SK-N-SH treated with all-trans-retinoic acid at 6 μM for 48 hours (cell line): ENCODE measurements around the gene MOXD1.
A peak's percentile ranks its signal among the peaks of the same experiment; 100 is the strongest.

Experiments
- ATAC-seq: fragments of 200-7000 bp; cut with Tn5 transposase; 3 replicates; pipeline ENCODE4 v1.9.1; 2020; ENCODE audit warnings: mild to moderate bottlenecking, moderate library complexity
- ARNTL ChIP-seq: fragments of 450-650 bp; formaldehyde crosslinking; IDR thresholded peaks from 2 replicates; pipeline ENCODE4 v1.5.0; 2020; ENCODE audit warnings: low read depth, mild to moderate bottlenecking, moderate library complexity, borderline replicate concordance
- CSDC2 ChIP-seq: fragments of 250-450 bp; sonication (Bioruptor Pico); IDR thresholded peaks from 2 replicates; pipeline ENCODE4 v1.5.0; 2020; ENCODE audit warnings: mild to moderate bottlenecking, moderate library complexity
- ESRRG ChIP-seq: fragments of 250-450 bp; sonication (Bioruptor Pico); IDR thresholded peaks from 2 replicates; pipeline ENCODE4 v1.6.1; 2021; ENCODE audit warnings: mild to moderate bottlenecking
- GLIS3 ChIP-seq: fragments of 250-450 bp; sonication (Bioruptor Pico); IDR thresholded peaks from 2 replicates; pipeline ENCODE4 v1.5.0; 2020; ENCODE audit warnings: mild to moderate bottlenecking, moderate library complexity
- ISL1 ChIP-seq: fragments of 250-450 bp; sonication (Bioruptor Pico); IDR thresholded peaks from 2 replicates; pipeline ENCODE4 v2.1.2; 2022; ENCODE audit warnings: mild to moderate bottlenecking, moderate library complexity
- OSR1 ChIP-seq: fragments of 250-450 bp; sonication (Bioruptor Pico); IDR thresholded peaks from 2 replicates; pipeline ENCODE4 v1.8.0; 2022; ENCODE audit warnings: moderate library complexity, mild to moderate bottlenecking, inconsistent platforms
- PPARA ChIP-seq: fragments of 250-450 bp; sonication (Bioruptor Pico); IDR thresholded peaks from 2 replicates; pipeline ENCODE4 v1.5.0; 2020; ENCODE audit warnings: mild to moderate bottlenecking, borderline replicate concordance
- RARB ChIP-seq: fragments of 250-450 bp; sonication (Bioruptor Pico); IDR thresholded peaks from 2 replicates; pipeline ENCODE4 v1.8.0; 2021; ENCODE audit warnings: mild to moderate bottlenecking, moderate library complexity
- SNAI2 ChIP-seq: fragments of 250-450 bp; sonication (Bioruptor Pico); IDR thresholded peaks from 2 replicates; pipeline ENCODE4 v1.5.0; 2020; ENCODE audit warnings: mild to moderate bottlenecking, moderate library complexity
- TOX ChIP-seq: fragments of 250-450 bp; sonication (Bioruptor Pico); IDR thresholded peaks from 2 replicates; pipeline ENCODE4 v1.8.0; 2021; ENCODE audit warnings: mild to moderate bottlenecking, moderate library complexity, borderline replicate concordance
- ZC3H10 ChIP-seq: fragments of 250-450 bp; sonication (Bioruptor Pico); IDR thresholded peaks from 2 replicates; pipeline ENCODE4 v1.5.1; 2021; ENCODE audit warnings: mild to moderate bottlenecking, moderate library complexity
- ZFP3 ChIP-seq: fragments of 250-450 bp; sonication (Bioruptor Pico); IDR thresholded peaks from 2 replicates; pipeline ENCODE4 v1.5.0; 2020; ENCODE audit warnings: mild to moderate bottlenecking, moderate library complexity
- ZFP30 ChIP-seq: fragments of 450-650 bp; formaldehyde crosslinking; IDR thresholded peaks from 2 replicates; pipeline ENCODE4 v1.5.0; 2022; ENCODE audit warnings: mild to moderate bottlenecking, moderate library complexity
- ZNF70 ChIP-seq: fragments of 450-650 bp; formaldehyde crosslinking; IDR thresholded peaks from 2 replicates; pipeline ENCODE4 v1.5.0; 2020; ENCODE audit warnings: mild to moderate bottlenecking, moderate library complexity
- ZNF8 ChIP-seq: fragments of 450-650 bp; formaldehyde crosslinking; IDR thresholded peaks from 2 replicates; pipeline ENCODE4 v1.5.0; 2020; ENCODE audit warnings: mild to moderate bottlenecking, moderate library complexity
- TF ChIP-seq, protein P1 (sequence below): fragments of 250-450 bp; sonication (Bioruptor Pico); IDR thresholded peaks from 2 replicates; pipeline ENCODE4 v1.5.1; 2021; ENCODE audit warnings: mild to moderate bottlenecking, moderate library complexity
- TF ChIP-seq, protein P2 (sequence below): fragments of 250-450 bp; sonication (Bioruptor Pico); IDR thresholded peaks from 2 replicates; pipeline ENCODE4 v1.8.0; 2020; ENCODE audit warnings: mild to moderate bottlenecking, moderate library complexity, borderline replicate concordance
- TF ChIP-seq, protein P3 (sequence below): fragments of 250-450 bp; sonication (Bioruptor Pico); IDR thresholded peaks from 2 replicates; pipeline ENCODE4 v1.5.0; 2020; ENCODE audit warnings: mild to moderate bottlenecking, moderate library complexity

Gene MOXD1

DNA sequence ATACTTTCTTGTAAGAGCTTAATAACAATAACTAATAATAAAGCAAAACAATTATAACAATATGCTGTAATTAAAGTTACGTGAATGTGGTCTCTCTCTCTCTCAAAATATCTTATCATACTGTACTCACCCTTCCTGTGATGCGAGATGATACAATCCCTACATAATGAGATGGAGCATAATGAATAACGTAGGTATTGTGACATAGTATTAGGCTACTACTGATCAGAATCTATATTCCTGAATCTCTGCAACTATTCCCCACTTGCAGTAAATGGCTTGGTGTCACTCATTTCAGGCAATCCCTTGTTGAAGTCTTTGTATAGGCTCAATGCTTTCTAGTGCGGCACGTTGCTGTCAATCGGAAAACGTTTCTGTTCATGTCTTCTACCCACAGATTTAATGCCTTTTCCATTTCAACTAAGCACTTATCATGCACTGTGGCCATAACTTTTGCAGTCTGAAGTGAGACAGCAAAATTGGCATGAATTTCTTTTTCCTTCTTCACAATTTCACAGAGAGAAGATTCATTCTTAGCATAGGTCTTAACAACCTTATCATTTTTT is 32.3 kb downstream of the MOXD1 start:
- ATAC-seq: peak; percentile 6; the same call in 1 of the 3 replicates
- TF ChIP-seq, protein P1, sequence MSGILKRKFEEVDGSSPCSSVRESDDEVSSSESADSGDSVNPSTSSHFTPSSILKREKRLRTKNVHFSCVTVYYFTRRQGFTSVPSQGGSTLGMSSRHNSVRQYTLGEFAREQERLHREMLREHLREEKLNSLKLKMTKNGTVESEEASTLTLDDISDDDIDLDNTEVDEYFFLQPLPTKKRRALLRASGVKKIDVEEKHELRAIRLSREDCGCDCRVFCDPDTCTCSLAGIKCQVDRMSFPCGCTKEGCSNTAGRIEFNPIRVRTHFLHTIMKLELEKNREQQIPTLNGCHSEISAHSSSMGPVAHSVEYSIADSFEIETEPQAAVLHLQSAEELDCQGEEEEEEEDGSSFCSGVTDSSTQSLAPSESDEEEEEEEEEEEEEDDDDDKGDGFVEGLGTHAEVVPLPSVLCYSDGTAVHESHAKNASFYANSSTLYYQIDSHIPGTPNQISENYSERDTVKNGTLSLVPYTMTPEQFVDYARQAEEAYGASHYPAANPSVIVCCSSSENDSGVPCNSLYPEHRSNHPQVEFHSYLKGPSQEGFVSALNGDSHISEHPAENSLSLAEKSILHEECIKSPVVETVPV: no peak
- TF ChIP-seq ZNF70 (CRISPR knock-in tag): no peak
- TF ChIP-seq, protein P2, sequence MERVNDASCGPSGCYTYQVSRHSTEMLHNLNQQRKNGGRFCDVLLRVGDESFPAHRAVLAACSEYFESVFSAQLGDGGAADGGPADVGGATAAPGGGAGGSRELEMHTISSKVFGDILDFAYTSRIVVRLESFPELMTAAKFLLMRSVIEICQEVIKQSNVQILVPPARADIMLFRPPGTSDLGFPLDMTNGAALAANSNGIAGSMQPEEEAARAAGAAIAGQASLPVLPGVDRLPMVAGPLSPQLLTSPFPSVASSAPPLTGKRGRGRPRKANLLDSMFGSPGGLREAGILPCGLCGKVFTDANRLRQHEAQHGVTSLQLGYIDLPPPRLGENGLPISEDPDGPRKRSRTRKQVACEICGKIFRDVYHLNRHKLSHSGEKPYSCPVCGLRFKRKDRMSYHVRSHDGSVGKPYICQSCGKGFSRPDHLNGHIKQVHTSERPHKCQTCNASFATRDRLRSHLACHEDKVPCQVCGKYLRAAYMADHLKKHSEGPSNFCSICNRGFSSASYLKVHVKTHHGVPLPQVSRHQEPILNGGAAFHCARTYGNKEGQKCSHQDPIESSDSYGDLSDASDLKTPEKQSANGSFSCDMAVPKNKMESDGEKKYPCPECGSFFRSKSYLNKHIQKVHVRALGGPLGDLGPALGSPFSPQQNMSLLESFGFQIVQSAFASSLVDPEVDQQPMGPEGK (CRISPR knock-in tag): no peak
- no peak for TF ChIP-seq OSR1
- TF ChIP-seq ZC3H10 (CRISPR knock-in tag): no peak
- TF ChIP-seq, all 23 proteins: peak for 0

DNA sequence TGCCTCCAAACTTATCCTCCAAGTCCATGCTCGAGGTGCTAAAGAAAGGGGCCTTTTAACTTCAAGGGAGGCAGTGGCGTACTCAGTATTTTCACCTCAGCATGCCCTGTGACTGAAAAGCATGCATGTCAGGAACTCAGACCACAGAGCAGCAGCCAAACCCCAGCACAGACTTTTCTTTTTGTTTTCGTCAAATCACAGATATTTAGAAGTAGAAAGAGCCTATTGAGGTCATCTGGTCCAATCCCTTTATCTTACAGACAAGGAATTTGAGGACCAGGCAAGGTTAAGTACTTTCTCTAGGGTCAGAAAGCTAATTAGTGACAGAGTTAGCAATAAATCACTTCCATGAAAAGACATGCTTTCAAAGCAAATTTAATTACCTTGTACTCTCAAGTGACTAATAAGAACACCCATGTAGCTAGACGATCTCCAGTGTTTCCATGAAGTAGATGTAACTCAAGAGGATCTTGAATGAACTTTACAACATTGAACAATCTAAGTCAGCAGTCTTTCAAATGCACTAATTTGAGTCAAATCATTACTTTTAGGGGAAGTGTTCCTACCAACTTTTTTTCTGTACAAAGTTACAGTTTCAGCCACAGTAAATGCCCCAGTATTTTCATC is 35.9 kb downstream of the MOXD1 start:
- peak; percentile 67 for ATAC-seq
- TF ChIP-seq ZFP30 (CRISPR knock-in tag) (no peak), ZC3H10 (CRISPR knock-in tag) (peak; percentile 99), ZFP3 (CRISPR knock-in tag) (no peak), TOX (CRISPR knock-in tag) (peak; percentile 96), ZNF8 (CRISPR knock-in tag) (no peak), RARB (CRISPR knock-in tag) (peak; percentile 86; the same call in 1 of the 2 replicates)

DNA sequence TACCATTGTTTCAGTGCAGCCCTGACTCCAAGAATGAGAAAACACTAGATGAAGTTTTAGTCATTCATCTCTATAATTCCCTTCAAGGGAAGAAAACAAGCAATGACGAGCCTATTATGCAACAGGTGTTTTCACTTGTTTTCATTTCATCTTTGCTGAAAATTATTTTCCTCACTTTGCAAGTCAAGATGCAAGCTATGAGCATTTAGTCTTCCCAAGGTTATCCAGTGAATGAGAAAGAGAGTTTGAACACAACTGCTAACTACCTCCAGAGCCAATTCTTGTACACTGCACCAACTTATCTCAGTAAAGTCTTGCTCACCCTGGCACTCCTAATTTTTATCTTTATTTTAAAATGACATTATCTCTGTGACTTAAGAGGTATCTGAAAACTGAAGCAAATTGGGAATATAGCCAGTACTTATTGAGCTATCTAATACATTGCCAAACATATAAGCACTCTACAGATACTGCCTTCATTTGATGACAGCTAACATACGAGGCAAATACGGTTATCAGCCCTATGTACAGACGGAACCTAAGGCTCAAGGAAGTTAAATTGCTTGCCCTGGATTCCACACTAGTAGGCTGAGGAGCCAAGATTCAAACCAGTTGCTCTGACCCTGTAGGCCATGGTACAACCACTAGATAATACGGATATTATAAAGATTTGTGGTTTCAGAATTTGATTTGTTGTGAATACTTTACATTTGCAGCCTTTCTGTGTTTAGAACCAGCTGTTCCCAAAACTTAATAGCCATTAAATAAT is 36.8 kb downstream of the MOXD1 start:
- TF ChIP-seq, protein P3, sequence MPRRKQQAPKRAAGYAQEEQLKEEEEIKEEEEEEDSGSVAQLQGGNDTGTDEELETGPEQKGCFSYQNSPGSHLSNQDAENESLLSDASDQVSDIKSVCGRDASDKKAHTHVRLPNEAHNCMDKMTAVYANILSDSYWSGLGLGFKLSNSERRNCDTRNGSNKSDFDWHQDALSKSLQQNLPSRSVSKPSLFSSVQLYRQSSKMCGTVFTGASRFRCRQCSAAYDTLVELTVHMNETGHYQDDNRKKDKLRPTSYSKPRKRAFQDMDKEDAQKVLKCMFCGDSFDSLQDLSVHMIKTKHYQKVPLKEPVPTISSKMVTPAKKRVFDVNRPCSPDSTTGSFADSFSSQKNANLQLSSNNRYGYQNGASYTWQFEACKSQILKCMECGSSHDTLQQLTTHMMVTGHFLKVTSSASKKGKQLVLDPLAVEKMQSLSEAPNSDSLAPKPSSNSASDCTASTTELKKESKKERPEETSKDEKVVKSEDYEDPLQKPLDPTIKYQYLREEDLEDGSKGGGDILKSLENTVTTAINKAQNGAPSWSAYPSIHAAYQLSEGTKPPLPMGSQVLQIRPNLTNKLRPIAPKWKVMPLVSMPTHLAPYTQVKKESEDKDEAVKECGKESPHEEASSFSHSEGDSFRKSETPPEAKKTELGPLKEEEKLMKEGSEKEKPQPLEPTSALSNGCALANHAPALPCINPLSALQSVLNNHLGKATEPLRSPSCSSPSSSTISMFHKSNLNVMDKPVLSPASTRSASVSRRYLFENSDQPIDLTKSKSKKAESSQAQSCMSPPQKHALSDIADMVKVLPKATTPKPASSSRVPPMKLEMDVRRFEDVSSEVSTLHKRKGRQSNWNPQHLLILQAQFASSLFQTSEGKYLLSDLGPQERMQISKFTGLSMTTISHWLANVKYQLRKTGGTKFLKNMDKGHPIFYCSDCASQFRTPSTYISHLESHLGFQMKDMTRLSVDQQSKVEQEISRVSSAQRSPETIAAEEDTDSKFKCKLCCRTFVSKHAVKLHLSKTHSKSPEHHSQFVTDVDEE (CRISPR knock-in tag): no peak
- TF ChIP-seq CSDC2: no peak
- no peak for TF ChIP-seq ESRRG
- no peak for TF ChIP-seq TOX (CRISPR knock-in tag)
- TF ChIP-seq SNAI2: no peak
- TF ChIP-seq ZFP3 (CRISPR knock-in tag): no peak
- TF ChIP-seq, protein P1: no peak
- TF ChIP-seq ARNTL (CRISPR knock-in tag): no peak
- no peak for TF ChIP-seq ZNF70 (CRISPR knock-in tag)
- no peak for TF ChIP-seq OSR1
- TF ChIP-seq ISL1: no peak
- TF ChIP-seq GLIS3 (CRISPR knock-in tag): no peak
- TF ChIP-seq RARB (CRISPR knock-in tag): no peak
- no peak for TF ChIP-seq ZNF8 (CRISPR knock-in tag)
- no peak for TF ChIP-seq ZFP30 (CRISPR knock-in tag)
- TF ChIP-seq PPARA (CRISPR knock-in tag): no peak
- TF ChIP-seq, all 23 proteins: peak for 0
- no peak; the same call in 2 of the 3 replicates for ATAC-seq
